GM19397 (cell line): ENCODE results near the gene DEPDC7.

Experiments
- ATAC-seq: cut with Tn5 transposase; IDR thresholded peaks from one replicate; pipeline ENCODE4 v1.9.1; 2021; ENCODE audit warnings: mild to moderate bottlenecking, moderate library complexity; ENCODE audit not compliant: unreplicated experiment

Gene DEPDC7

DNA sequence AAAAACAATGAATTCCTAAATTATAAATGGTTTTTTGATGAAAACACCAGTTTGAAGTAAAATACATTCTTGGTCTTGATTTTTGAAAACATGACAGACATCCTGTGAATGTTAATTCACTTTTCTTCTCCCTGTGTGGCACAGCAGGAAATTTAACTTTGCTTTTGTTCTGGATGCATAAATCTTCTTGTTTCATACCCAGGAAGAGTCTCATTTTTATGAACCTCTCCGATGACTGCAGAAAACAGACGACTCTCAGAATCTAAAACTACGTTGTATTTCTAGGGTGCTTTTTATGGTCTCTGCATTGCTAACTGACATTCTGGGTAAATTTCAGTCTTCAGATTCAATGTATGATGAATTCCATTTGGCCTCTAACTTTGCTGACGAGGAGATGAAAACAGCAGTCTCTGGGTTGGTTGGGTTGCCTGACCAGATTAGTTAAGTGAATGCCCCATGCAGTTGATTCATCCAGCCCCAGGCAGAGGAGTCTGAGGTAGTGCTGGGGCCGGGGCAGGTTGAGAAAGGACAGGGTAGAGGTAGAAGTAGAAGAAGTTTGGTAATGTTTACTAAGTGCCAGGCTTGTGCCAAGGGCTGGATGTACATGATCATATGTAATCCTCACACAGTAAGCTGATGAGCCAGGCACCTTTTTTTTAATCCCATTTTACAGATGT lies 43.8 kb downstream of the DEPDC7 start:
- ATAC-seq, result no peak

DNA sequence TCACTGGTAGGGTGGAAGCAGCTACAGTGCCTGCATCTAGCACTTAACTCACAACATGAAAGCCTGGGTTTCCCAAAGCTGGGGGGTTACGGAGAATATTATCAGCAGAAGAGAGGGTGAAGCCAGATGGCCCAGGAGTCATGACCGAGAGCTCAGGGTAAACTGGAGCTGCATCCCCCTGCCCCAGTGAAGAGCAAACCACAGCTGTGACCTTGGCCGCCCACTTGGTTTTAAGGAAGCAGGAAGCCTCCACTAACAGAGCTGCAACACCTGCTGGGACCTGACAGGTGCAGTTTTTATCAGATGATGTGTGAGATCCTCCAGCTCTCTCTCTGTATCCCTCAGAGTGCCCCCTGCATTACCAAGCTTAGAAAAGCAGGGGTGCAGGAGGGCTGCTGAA lies 44.6 kb downstream of the DEPDC7 start:
- ATAC-seq, result no peak

DNA sequence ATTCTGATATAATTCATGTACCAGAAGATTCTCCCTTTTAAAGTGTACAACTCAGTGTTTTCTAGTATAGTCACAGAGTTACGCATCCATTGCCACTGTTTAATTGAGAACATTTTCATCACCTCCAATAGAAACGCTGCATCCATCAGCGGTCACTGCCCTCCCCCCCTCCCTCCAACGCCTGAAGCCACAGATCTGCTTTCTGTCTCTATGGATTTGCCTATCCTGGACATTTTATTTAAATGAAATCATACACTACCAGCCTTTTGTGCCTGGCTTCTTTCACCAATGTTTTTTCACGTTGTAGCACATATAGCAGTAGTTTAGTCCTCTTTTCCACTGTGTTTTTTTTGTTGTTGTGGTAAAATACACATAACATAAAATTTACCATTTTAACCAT lies 46.5 kb downstream of the DEPDC7 start:
- ATAC-seq, result no peak

DNA sequence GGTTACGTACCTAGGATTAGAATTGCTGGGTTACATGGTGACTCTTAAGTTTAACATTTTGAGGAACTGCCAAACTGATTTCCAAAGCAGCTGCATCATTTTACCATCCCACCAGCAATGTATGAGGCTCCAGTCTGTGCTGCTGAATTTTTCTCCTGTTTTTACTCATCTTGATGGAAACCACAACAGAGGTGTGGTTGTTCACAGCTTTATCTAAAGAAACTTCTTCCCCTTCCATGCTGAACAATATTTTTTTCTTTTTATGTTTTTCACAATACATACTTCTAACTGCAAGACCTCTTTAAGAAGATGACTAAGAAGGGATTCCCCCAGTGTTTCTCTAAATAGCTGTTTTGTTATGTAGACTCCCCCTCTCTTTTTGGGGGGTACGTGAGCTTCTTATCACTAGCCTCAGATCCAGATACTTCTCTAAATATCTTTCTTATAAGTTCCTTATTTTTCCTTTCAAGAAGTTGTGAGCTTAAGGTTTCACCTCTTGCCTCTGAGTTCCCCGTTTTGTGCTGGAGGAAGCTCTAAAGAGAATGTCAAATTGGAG lies 47.7 kb downstream of the DEPDC7 start:
- peak; percentile 54 for ATAC-seq

DNA sequence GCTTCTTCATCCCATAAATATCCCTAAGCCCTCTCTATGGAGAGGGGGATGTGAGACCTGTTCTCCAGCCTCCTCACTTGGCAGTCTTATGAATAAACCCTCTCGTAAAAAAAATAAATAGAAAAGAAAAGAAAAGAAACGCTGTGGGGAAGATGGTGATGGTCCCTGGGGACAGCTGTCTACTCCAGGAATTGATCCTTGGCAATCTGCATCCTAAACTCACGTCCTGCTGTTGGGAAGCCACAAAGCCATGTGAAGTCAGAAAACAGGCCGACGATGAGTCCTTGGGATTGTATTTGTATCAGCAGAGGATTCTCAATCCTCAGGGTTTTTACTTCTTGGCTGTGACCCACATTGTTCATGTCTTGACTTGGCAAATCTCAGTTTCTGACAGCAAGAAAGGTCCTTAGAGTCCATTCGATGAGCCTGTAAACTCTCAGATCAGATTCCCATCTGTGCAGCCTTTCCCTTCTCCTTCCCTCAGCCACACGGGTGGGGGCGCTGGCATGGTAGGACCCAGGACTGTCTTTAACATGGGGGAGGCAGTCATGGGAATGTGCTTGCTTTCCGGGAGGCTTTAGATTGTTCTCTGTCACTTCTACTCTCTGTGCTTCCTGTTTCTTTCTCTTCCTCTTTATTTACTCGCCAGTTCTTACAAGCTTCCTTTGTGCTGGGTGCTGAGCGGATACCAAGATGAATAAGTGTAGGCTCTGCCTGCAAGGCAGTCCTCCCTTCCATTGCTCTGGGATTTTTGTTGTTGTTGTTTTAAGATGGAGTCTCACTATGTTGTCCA lies 48.6 kb downstream of the DEPDC7 start:
- ATAC-seq, result no peak

DNA sequence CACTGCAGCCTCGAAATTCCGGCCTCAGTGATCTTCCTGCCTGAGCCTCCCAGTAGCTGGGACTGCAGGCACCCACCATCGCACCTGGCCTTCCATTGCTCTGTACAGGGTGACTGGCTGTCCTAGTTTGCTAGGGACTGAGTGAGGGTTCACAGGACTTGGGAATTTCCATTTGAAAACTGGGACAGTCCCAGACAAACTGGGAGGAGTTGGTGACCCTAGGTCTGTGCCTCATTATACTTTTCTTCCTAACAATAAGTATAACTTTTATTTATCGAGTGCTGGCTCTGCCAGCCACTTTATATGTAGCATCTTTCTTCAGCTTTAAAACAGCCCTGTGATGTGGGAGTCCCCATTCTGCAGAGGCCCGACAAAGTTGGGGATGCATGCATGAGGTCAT lies 49.2 kb downstream of the DEPDC7 start:
- no peak for ATAC-seq

DNA sequence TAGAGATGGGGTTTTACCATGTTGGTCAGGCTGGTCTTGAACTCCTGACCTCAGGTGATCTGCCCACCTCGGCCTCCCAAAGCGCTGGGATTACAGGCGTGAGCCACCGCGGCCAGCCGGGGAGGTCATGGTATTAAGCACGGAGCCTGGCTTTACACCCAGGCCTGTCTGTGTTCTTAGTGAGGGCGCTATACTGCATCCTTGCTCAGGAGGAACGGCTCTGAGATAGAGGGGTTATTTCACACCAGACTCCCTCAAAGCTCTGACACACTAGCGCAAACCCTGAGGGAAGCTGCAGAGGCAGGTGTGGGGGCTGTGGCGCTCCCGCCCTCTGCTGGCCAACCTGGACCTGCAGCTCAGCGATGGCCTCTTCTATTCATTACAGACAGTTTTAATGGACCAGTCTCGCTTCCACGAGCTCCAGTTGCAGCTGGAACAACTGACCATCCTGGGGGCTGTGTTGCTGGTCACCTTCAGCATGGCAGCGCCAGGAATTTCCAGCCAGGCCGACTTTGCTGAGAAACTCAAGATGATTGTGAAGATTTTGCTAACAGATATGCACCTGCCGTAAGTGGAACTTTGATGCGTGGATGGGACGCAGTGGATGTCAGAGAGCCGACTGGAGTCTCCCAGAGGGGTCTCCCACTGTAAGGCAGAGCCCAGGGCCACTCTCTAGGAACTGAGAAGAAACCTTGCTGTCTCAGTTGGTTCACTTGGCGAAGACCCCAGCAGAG lies 49.9 kb downstream of the DEPDC7 start:
- no peak for ATAC-seq

DNA sequence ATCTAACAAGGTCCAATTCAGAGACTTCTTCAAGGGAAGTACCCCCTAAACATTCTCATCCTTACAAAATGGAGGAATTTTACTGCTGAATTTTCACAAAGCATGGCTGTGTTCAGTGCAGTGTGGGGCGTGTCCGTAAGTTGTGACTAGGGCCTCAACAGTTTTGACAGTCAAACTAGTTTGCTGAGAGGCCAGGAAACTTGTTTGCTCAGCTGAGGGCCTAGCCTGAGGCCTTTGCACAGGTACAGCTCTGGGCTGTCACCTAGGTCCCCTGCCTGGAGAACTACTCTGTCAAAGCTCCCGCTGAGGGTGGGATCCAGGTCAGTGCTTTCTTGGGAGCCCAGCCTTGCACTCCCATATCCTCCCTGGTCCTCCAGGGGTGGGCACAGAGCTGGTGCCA lies 51.6 kb downstream of the DEPDC7 start:
- no peak for ATAC-seq

DNA sequence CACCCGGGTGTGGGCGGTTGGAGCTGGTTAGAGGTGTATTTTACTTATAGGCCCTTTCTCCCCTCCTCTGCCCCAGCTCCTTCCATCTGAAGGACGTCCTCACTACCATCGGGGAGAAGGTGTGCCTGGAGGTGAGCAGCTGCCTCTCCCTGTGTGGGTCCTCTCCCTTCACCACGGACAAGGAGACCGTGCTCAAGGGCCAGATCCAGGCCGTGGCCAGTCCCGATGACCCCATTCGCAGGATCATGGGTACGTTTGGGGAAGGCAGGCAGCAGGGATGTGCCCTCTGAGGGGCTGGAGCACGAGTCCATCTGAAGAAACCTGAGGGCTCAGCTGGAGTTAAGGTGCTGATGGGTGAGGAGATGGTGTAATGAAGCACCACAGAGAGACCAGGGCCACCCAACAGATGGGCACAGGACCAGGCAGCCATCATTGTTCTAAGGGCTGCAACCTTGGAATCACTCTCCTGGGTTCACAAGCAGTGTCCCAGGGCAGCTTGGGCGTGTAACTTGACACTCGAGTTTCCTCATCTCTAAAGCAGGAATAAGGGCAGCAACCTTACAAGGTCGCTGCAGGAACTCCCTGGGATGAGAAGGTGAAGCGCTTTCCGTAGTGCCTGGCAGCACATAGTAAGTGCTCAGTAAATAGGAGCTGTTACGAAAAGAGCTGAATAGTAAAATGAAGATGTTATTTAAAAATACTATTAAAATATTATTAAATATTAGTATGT lies 53.1 kb downstream of the DEPDC7 start:
- ATAC-seq, result no peak

DNA sequence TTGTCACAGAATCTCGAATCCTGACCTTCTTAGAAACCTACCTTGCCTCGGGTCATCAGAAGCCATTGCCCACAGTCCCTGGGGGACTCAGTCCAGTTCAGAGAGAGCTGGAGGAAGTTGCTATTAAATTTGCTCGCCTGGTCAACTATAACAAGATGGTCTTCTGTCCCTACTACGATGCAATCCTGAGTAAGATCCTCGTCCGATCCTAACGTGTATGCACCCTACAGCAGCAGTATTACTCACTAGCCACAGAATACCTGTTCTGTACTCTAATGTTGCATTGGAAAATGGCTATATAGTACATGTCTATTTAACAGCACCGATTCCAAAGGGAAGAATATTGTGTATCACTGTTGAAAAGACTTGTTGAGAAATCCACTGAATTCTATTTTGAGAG lies 56.8 kb downstream of the DEPDC7 start:
- ATAC-seq, result no peak
